Endothelial cell of umbilical vein (primary cell): ENCODE results near the gene PKP4. TPM values are rescaled to one million over a fixed set of nuclear protein-coding genes. Genes with fewer than 3 reads are reported as not detected.

ENCODE experiments used
- BruUV-seq: library from RNA; stranded (reverse); fragments of 400-500 nt; replicated peaks from 2 replicates; lab custom pipeline; 2021; lab: Mats Ljungman, UMichigan
- CTCF ChIA-PET: fragments of 300-600, 350-600 bp; sonication (Branson Sonifier 250); formaldehyde crosslinking; loops from one replicate; lab custom pipeline; 2021; ENCODE audit warnings: antibody characterized with exemption, inconsistent platforms; lab: Charles Lee
- POLR2A ChIA-PET: fragments of 300-600, 350-600 bp; sonication (Branson Sonifier 250); formaldehyde crosslinking; loops from one replicate; lab custom pipeline; 2021; ENCODE audit warnings: antibody characterized with exemption, inconsistent platforms; lab: Charles Lee
- DNase-seq: peaks from one replicate; pipeline ENCODE4 v3.0.0-alpha.2; 2011; ENCODE audit warnings: low read depth, low spot score
- FAIRE-seq: peaks from 2 replicates; lab custom pipeline; 2011; peaks lifted over from hg19 to GRCh38; lab: Jason Lieb, UNC
- H2AFZ ChIP-seq: 2 replicates; pipeline ENCODE4 v1.6.0; 2012; ENCODE audit warnings: low read depth, low read length, control low read depth, inconsistent platforms
- H3K27ac ChIP-seq: 2 replicates; pipeline ENCODE4 v1.5.1; 2011; ENCODE audit warnings: low read depth, mild to moderate bottlenecking, control low read depth, low read length, moderate library complexity; ENCODE audit not compliant: insufficient read depth
- H3K27me3 ChIP-seq, 2 experiments: 2 replicates each; pipeline versions ENCODE4 v1.6.0 to v1.6.1; 2011; ENCODE audit warnings: low read length in 2 of 2, mixed read lengths in 1 of 2; ENCODE audit not compliant: control insufficient read depth in 2 of 2, insufficient read depth in 2 of 2
- H3K36me3 ChIP-seq, 2 experiments: 2 replicates in 1 of 2; 3 replicates in 1 of 2; pipeline ENCODE4 v1.5.1; 2011; ENCODE audit warnings: low read length in 2 of 2, mild to moderate bottlenecking in 1 of 2, moderate library complexity in 1 of 2; ENCODE audit not compliant: control insufficient read depth in 2 of 2, insufficient read depth in 2 of 2; ENCODE audit errors: extremely low read depth in 1 of 2
- H3K4me1 ChIP-seq: 3 replicates; pipeline ENCODE4 v1.5.1; 2011; ENCODE audit warnings: mild to moderate bottlenecking, low read length; ENCODE audit not compliant: control insufficient read depth, insufficient read depth; ENCODE audit errors: extremely low read depth
- H3K4me2 ChIP-seq: 2 replicates; pipeline ENCODE4 v1.6.1; 2011; ENCODE audit warnings: low read length, control low read depth, mixed read lengths; ENCODE audit not compliant: insufficient read depth
- H3K4me3 ChIP-seq, 3 experiments: fragments of 200-600 bp in 1 of 3; sonication (generic), shearing (Covaris generic) in 1 of 3; replicated peaks in 1 of 3; 2 replicates each; pipeline ENCODE4 v1.5.1; 2011 to 2016; ENCODE audit warnings: control low read depth in 3 of 3, low read length in 3 of 3, mild to moderate bottlenecking in 2 of 3, inconsistent platforms in 1 of 3, low read depth in 1 of 3, moderate library complexity in 1 of 3; ENCODE audit not compliant: insufficient read depth in 1 of 3
- H3K79me2 ChIP-seq: 2 replicates; pipeline ENCODE4 v1.6.0; 2012; ENCODE audit warnings: low read length, inconsistent platforms; ENCODE audit not compliant: control insufficient read depth, insufficient read depth
- H3K9ac ChIP-seq: replicated peaks from 2 replicates; pipeline ENCODE3; 2011; ENCODE audit warnings: low read length, control low read depth; ENCODE audit not compliant: insufficient read depth; ENCODE audit errors: extremely low read depth
- H3K9me1 ChIP-seq: replicated peaks from 3 replicates; pipeline ENCODE4 v1.6.0; 2011; ENCODE audit warnings: mild to moderate bottlenecking, low read length; ENCODE audit not compliant: control insufficient read depth, insufficient read depth; ENCODE audit errors: extremely low read depth
- H3K9me3 ChIP-seq: replicated peaks from 2 replicates; pipeline ENCODE4 v1.5.1; 2012; ENCODE audit warnings: low read length, inconsistent platforms; ENCODE audit not compliant: control insufficient read depth, insufficient read depth
- H4K20me1 ChIP-seq: replicated peaks from 2 replicates; pipeline ENCODE3; 2011; ENCODE audit warnings: mild to moderate bottlenecking, low read length; ENCODE audit not compliant: control insufficient read depth, insufficient read depth; ENCODE audit errors: extremely low read depth
- EZH2 ChIP-seq: IDR thresholded peaks from 2 replicates; pipeline ENCODE4 v1.6.1; 2012; ENCODE audit warnings: borderline replicate concordance, low read depth, mild to moderate bottlenecking, moderate library complexity, low read length, inconsistent platforms; ENCODE audit not compliant: severe bottlenecking
- FOS ChIP-seq: IDR thresholded peaks from 2 replicates; pipeline ENCODE4 v1.6.1; 2011; ENCODE audit warnings: mild to moderate bottlenecking, low read length, moderate library complexity, borderline replicate concordance; ENCODE audit not compliant: insufficient read depth
- GATA2 ChIP-seq: IDR thresholded peaks from 2 replicates; pipeline ENCODE4 v1.7.0; 2011; ENCODE audit warnings: low read depth, mild to moderate bottlenecking, moderate library complexity, mixed read lengths, low read length; ENCODE audit not compliant: insufficient read length, insufficient read depth
- JUN ChIP-seq: IDR thresholded peaks from 2 replicates; pipeline ENCODE4 v1.6.1; 2011; ENCODE audit warnings: borderline replicate concordance, low read depth; ENCODE audit not compliant: insufficient read length, insufficient read depth
- MYC ChIP-seq: IDR thresholded peaks from one replicate; pipeline ENCODE4 v1.6.1; 2011; ENCODE audit warnings: mild to moderate bottlenecking, low read depth, low read length
- POLR2A ChIP-seq: IDR thresholded peaks from 2 replicates; pipeline ENCODE4 v1.6.1; 2012; ENCODE audit warnings: low read depth, mild to moderate bottlenecking, control low read depth, low read length
- POLR2AphosphoS5 ChIP-seq: IDR thresholded peaks from 2 replicates; pipeline ENCODE4 v1.6.1; 2012; ENCODE audit warnings: low read depth, mild to moderate bottlenecking, control low read depth, low read length, moderate library complexity; ENCODE audit not compliant: insufficient read depth
- dilution Hi-C: fragments of 300-500 bp; cut with MboI; formaldehyde crosslinking; loops from one replicate; pipeline ENCODE4 v1.15.0; 2019; ENCODE audit warnings: low sequenced_read_pairs; ENCODE audit not compliant: extremely low pct_ligation_motif_present
- intact Hi-C: fragments of 100-400 bp; cut with micrococcal nuclease; formaldehyde crosslinking; loops from one replicate; pipeline ENCODE4 v1.10.0; 2022
- polyA plus RNA-seq, 4 experiments: library from polyadenylated mRNA; depleted of rRNA in 3 of 4; stranded (reverse) in 3 of 4; unstranded in 1 of 4; fragments of >200 nt; gene quantifications; 2 replicates each; pipeline versions ENCODE4 v1.2.1 to v1.2.3, GENCODE V29; 2011 to 2012; ENCODE audit warnings: missing spikeins in 1 of 4
- total RNA-seq: library from RNA; stranded (reverse); gene quantifications from 2 replicates; pipeline ENCODE4 v1.2.3, GENCODE V29; 2021
- TF ChIP-seq, protein P1 (sequence below), 2 donors: IDR thresholded peaks; 1 replicate in 1 of 2; 2 replicates in 1 of 2; pipeline ENCODE4 v1.5.1; 2011; ENCODE audit warnings: low read length in 2 of 2, mild to moderate bottlenecking in 2 of 2, moderate library complexity in 2 of 2, control low read depth in 1 of 2, inconsistent platforms in 1 of 2, low read depth in 1 of 2; ENCODE audit not compliant: insufficient read depth in 1 of 2; ENCODE audit errors: extremely low read depth in 1 of 2
- TF ChIP-seq, protein P2 (sequence below): IDR thresholded peaks from 2 replicates; pipeline ENCODE4 v1.6.1; 2011; ENCODE audit not compliant: insufficient read depth, insufficient read length

Gene PKP4
- total and polyA plus RNA-seq, 2 donors (not counting 3 experiments of a cell fraction or from before 2014, with no cell fraction given): 35.4 to 68.5 TPM

DNA sequence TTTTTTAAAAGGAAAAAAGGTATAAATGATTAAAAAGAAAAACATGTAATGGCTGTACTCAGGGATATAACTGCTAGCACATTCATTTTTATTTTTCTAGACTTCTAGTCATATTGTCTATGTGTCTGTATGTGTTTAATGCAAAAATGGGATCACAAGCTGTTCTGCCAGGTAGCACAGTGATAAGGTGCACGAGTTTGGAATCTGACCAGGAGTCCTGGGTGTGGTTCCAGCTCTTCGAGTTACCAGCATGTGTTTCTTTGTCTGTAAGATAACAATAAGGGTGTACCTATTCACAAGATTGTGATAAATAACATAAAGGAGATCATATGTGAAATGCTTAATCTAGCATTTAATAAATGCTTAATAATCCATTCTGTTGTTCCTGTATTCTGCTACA, 145.3 kb downstream of the PKP4 start:
- Histone ChIP-seq H4K20me1 (no peaks in the 10 kb centered on the region), H3K9me1 (no peaks in the 10 kb centered on the region), H2AFZ (no peak overlapping the region), H3K9me3 (no peaks in the 10 kb centered on the region), H3K27me3 (no peaks in the 10 kb centered on the region), H3K27ac (no peak overlapping the region), H3K36me3 (no peaks in the 10 kb centered on the region), H3K9ac (no peak overlapping the region), H3K4me1 (peaks cover 27% of the 10 kb centered on the region), H3K4me2 (no peak overlapping the region), H3K79me2 (no peaks in the 10 kb centered on the region), H3K4me3 (no peak overlapping the region)
- FAIRE-seq (no peak), DNase-seq (no peak)
- TF ChIP-seq, protein P1, sequence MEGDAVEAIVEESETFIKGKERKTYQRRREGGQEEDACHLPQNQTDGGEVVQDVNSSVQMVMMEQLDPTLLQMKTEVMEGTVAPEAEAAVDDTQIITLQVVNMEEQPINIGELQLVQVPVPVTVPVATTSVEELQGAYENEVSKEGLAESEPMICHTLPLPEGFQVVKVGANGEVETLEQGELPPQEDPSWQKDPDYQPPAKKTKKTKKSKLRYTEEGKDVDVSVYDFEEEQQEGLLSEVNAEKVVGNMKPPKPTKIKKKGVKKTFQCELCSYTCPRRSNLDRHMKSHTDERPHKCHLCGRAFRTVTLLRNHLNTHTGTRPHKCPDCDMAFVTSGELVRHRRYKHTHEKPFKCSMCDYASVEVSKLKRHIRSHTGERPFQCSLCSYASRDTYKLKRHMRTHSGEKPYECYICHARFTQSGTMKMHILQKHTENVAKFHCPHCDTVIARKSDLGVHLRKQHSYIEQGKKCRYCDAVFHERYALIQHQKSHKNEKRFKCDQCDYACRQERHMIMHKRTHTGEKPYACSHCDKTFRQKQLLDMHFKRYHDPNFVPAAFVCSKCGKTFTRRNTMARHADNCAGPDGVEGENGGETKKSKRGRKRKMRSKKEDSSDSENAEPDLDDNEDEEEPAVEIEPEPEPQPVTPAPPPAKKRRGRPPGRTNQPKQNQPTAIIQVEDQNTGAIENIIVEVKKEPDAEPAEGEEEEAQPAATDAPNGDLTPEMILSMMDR (IDR thresholded peaks at IDR 0.05; ENCODE audit: extremely low read depth in 1 of 2, insufficient read depth in 1 of 2, low read depth in 1 of 2, low read length in 2 of 2): no peak
- TF ChIP-seq, protein P2, sequence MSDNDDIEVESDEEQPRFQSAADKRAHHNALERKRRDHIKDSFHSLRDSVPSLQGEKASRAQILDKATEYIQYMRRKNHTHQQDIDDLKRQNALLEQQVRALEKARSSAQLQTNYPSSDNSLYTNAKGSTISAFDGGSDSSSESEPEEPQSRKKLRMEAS: no peak
- no peak for TF ChIP-seq GATA2
- TF ChIP-seq POLR2A: no peak
- no peak for TF ChIP-seq EZH2
- TF ChIP-seq FOS: no peak
- no peak for TF ChIP-seq JUN
- no peak for TF ChIP-seq MYC
- TF ChIP-seq POLR2AphosphoS5: no peak
- no TSS peak for BruUV-seq
- dilution Hi-C loops (no loop called here), intact Hi-C loops (no loop called here)
- CTCF ChIA-PET: no interaction called here
- POLR2A ChIA-PET: no interaction called here
